IMR-90 (cell line): ENCODE data around the gene TMC1. TPM values are rescaled to one million over a fixed set of nuclear protein-coding genes. Genes with fewer than 3 reads are reported as not detected.

Experiments used
- ATAC-seq: fragments of 200-7000 bp; cut with Tn5 transposase; 2 replicates; pipeline ENCODE4 v1.9.1; 2020; ENCODE audit warnings: low read depth, mild to moderate bottlenecking, moderate library complexity
- BruUV-seq: library from RNA; stranded (reverse); fragments of 400-500 nt; replicated peaks from 2 replicates; lab custom pipeline; 2021; lab: Mats Ljungman, UMichigan
- CTCF ChIA-PET: fragments of 300-600 bp; formaldehyde crosslinking; extraction: SDS; loops from one replicate; lab custom pipeline; 2021; ENCODE audit warnings: antibody characterized with exemption; lab: Yijun Ruan, JAX
- POLR2A ChIA-PET: fragments of 300-600 bp; sonication (Branson Sonifier 250); formaldehyde crosslinking; loops from one replicate; lab custom pipeline; 2022; ENCODE audit warnings: antibody characterized with exemption; ENCODE audit not compliant: unreplicated experiment; lab: Charles Lee
- DNase-seq: peaks from one replicate; pipeline ENCODE4 v3.0.0; 2013
- H2AFZ ChIP-seq: replicated peaks from 2 replicates; pipeline ENCODE3; 2013; ENCODE audit warnings: low read length, mild to moderate bottlenecking; ENCODE audit not compliant: poor library complexity
- H2AK5ac ChIP-seq: 2 replicates; pipeline ENCODE4 v1.6.1; 2013; ENCODE audit warnings: low read depth, low read length, inconsistent platforms
- H2AK9ac ChIP-seq: replicated peaks from 2 replicates; pipeline ENCODE3; 2013; ENCODE audit warnings: mild to moderate bottlenecking, low read depth, low read length, moderate library complexity; ENCODE audit not compliant: poor library complexity
- H2BK120ac ChIP-seq: 2 replicates; pipeline ENCODE4 v1.6.1; 2013; ENCODE audit warnings: low read depth, low read length, inconsistent platforms
- H2BK15ac ChIP-seq: 3 replicates; pipeline ENCODE4 v1.6.1; 2013; ENCODE audit warnings: low read depth, low read length, inconsistent platforms
- H2BK20ac ChIP-seq: 2 replicates; pipeline ENCODE4 v1.6.1; 2013; ENCODE audit warnings: low read depth, mild to moderate bottlenecking, inconsistent platforms, low read length, moderate library complexity
- H2BK5ac ChIP-seq: 2 replicates; pipeline ENCODE4 v1.6.1; 2013; ENCODE audit warnings: mild to moderate bottlenecking, low read depth, low read length, inconsistent platforms; ENCODE audit not compliant: poor library complexity, severe bottlenecking
- H3K14ac ChIP-seq: replicated peaks from 2 replicates; pipeline ENCODE4 v1.6.1; 2013; ENCODE audit warnings: low read depth, low read length, inconsistent platforms
- H3K18ac ChIP-seq: 2 replicates; pipeline ENCODE4 v1.6.1; 2013; ENCODE audit warnings: low read depth, low read length, control low read depth
- H3K23ac ChIP-seq: 2 replicates; pipeline ENCODE4 v1.6.1; 2013; ENCODE audit warnings: low read depth, low read length, inconsistent platforms
- H3K27ac ChIP-seq: 2 replicates; pipeline ENCODE4 v1.5.1; 2013; ENCODE audit warnings: mild to moderate bottlenecking, control low read depth, low read length; ENCODE audit not compliant: insufficient read depth
- H3K27me3 ChIP-seq: 2 replicates; pipeline ENCODE4 v1.6.1; 2013; ENCODE audit warnings: low read length; ENCODE audit not compliant: control insufficient read depth, insufficient read depth
- H3K36me3 ChIP-seq: 2 replicates; pipeline ENCODE4 v1.6.1; 2013; ENCODE audit warnings: low read length, mixed read lengths; ENCODE audit not compliant: control insufficient read depth, insufficient read depth
- H3K4ac ChIP-seq: 2 replicates; pipeline ENCODE4 v1.6.1; 2013; ENCODE audit warnings: low read depth, low read length, inconsistent platforms
- H3K4me1 ChIP-seq: 2 replicates; pipeline ENCODE4 v1.6.1; 2013; ENCODE audit warnings: low read length, mixed read lengths; ENCODE audit not compliant: control insufficient read depth, insufficient read depth
- H3K4me2 ChIP-seq: 2 replicates; pipeline ENCODE4 v1.6.1; 2013; ENCODE audit warnings: low read depth, mild to moderate bottlenecking, control low read depth, low read length, moderate library complexity
- H3K4me3 ChIP-seq: 2 replicates; pipeline ENCODE4 v1.5.1; 2013; ENCODE audit warnings: low read depth, mild to moderate bottlenecking, control low read depth, low read length, moderate library complexity; ENCODE audit not compliant: insufficient read depth
- H3K56ac ChIP-seq: 2 replicates; pipeline ENCODE4 v1.6.1; 2013; ENCODE audit warnings: low read length, inconsistent platforms; ENCODE audit not compliant: insufficient read depth; ENCODE audit errors: extremely low read depth
- H3K79me1 ChIP-seq, 2 experiments: 2 replicates each; pipeline ENCODE4 v1.6.1; 2013; ENCODE audit warnings: low read length in 2 of 2, inconsistent platforms in 1 of 2, low read depth in 1 of 2
- H3K9ac ChIP-seq: 2 replicates; pipeline ENCODE4 v1.6.1; 2013; ENCODE audit warnings: low read depth, low read length, control low read depth
- H3K9me1 ChIP-seq: 2 replicates; pipeline ENCODE4 v1.6.1; 2013; ENCODE audit warnings: low read length, inconsistent platforms; ENCODE audit not compliant: insufficient read depth
- H3K9me3 ChIP-seq: 2 replicates; pipeline ENCODE4 v1.6.1; 2013; ENCODE audit warnings: low read length; ENCODE audit not compliant: control insufficient read depth, insufficient read depth
- H4K20me1 ChIP-seq: 2 replicates; pipeline ENCODE4 v1.6.1; 2013; ENCODE audit warnings: low read length, inconsistent platforms; ENCODE audit not compliant: insufficient read depth
- H4K5ac ChIP-seq: 2 replicates; pipeline ENCODE4 v1.6.1; 2013; ENCODE audit warnings: mild to moderate bottlenecking, low read depth, low read length, control low read depth
- H4K8ac ChIP-seq, 2 experiments: 2 replicates each; pipeline ENCODE4 v1.6.1; 2013; ENCODE audit warnings: low read depth in 2 of 2, low read length in 2 of 2, control low read depth in 1 of 2, inconsistent platforms in 1 of 2
- H4K91ac ChIP-seq: 2 replicates; pipeline ENCODE4 v1.6.1; 2013; ENCODE audit warnings: low read depth, low read length, inconsistent platforms; ENCODE audit not compliant: insufficient read depth
- BHLHE40 ChIP-seq: fragments of 150-350 bp; IDR thresholded peaks from 2 replicates; pipeline ENCODE4 v1.6.1; 2016; ENCODE audit warnings: mild to moderate bottlenecking, low read depth, low read length
- CEBPB ChIP-seq: IDR thresholded peaks from 2 replicates; pipeline ENCODE4 v1.6.1; 2012; ENCODE audit warnings: low read depth, low read length, improper control_type of control experiment
- CHD1 ChIP-seq: IDR thresholded peaks from 2 replicates; pipeline ENCODE4 v1.6.1; 2012; ENCODE audit warnings: low read depth, low read length, improper control_type of control experiment
- CTCF ChIP-seq: conservative IDR thresholded peaks from 2 replicates; pipeline ENCODE4 v1.5.1; 2012; ENCODE audit warnings: mild to moderate bottlenecking, low read depth, low read length, improper control_type of control experiment
- ELK1 ChIP-seq: fragments of 150-350 bp; IDR thresholded peaks from 2 replicates; pipeline ENCODE4 v1.6.1; 2016; ENCODE audit warnings: low read depth, mild to moderate bottlenecking, low read length, moderate library complexity, borderline replicate concordance
- FOS ChIP-seq: fragments of 150-350 bp; IDR thresholded peaks from 2 replicates; pipeline ENCODE4 v1.6.1; 2016; ENCODE audit warnings: low read depth, low read length
- MAFK ChIP-seq: IDR thresholded peaks from 2 replicates; pipeline ENCODE4 v1.6.1; 2012; ENCODE audit warnings: low read depth, low read length, improper control_type of control experiment
- MAZ ChIP-seq: IDR thresholded peaks from 2 replicates; pipeline ENCODE4 v1.6.1; 2012; ENCODE audit warnings: low read depth, mild to moderate bottlenecking, low read length, improper control_type of control experiment, moderate library complexity, borderline replicate concordance
- MXI1 ChIP-seq: IDR thresholded peaks from 2 replicates; pipeline ENCODE4 v1.6.1; 2012; ENCODE audit warnings: low read depth, mild to moderate bottlenecking, low read length, moderate library complexity, borderline replicate concordance
- NFE2L2 ChIP-seq: fragments of 150-350 bp; IDR thresholded peaks from 2 replicates; pipeline ENCODE4 v1.6.1; 2016; ENCODE audit warnings: low read depth, mild to moderate bottlenecking, low read length
- POLR2A ChIP-seq: IDR thresholded peaks from 2 replicates; pipeline ENCODE4 v1.6.1; 2012; ENCODE audit warnings: mild to moderate bottlenecking, low read depth, low read length
- RAD21 ChIP-seq: IDR thresholded peaks from 2 replicates; pipeline ENCODE4 v1.6.1; 2012; ENCODE audit warnings: low read length, improper control_type of control experiment
- RCOR1 ChIP-seq: IDR thresholded peaks from 2 replicates; pipeline ENCODE4 v1.6.1; 2012; ENCODE audit warnings: mild to moderate bottlenecking, low read length, improper control_type of control experiment; ENCODE audit not compliant: insufficient replicate concordance
- RFX5 ChIP-seq: IDR thresholded peaks from 2 replicates; pipeline ENCODE4 v1.8.0; 2012; ENCODE audit warnings: low read depth, mild to moderate bottlenecking, low read length, moderate library complexity
- SMC3 ChIP-seq: fragments of 150-350 bp; IDR thresholded peaks from 2 replicates; pipeline ENCODE4 v1.6.1; 2016; ENCODE audit warnings: low read depth, mild to moderate bottlenecking, antibody characterized with exemption, low read length, moderate library complexity
- USF2 ChIP-seq: fragments of 150-350 bp; IDR thresholded peaks from 2 replicates; pipeline ENCODE4 v1.6.1; 2017; ENCODE audit warnings: mild to moderate bottlenecking, antibody characterized with exemption, low read length, low read depth
- WGBS, 2 experiments: methylation state at CpG; one replicate each; pipeline versions ENCODE4 v1.1.5 to v1.1.7; 2013; ENCODE audit warnings: missing lambda C conversion rate in 2 of 2; ENCODE audit not compliant: insufficient read length in 1 of 2; ENCODE audit errors: extremely low coverage in 2 of 2; 5-methylcytosine and 5-hydroxymethylcytosine counted together
- dilution Hi-C: fragments of 300-500 bp; cut with HindIII; formaldehyde crosslinking; loops from one replicate; pipeline ENCODE4 v1.14.3; 2018; ENCODE audit warnings: low sequenced_read_pairs; ENCODE audit not compliant: unreplicated experiment
- in situ Hi-C: fragments of 300-500 bp; cut with MboI; formaldehyde crosslinking; loops from 3 replicates; pipeline ENCODE4 v1.14.3; 2019; ENCODE audit warnings: low sequenced_read_pairs, inconsistent platforms, mixed read lengths
- intact Hi-C: fragments of 100-400 bp; cut with micrococcal nuclease; formaldehyde crosslinking; loops from 2 replicates; pipeline ENCODE4 v1.10.0; 2022
- polyA plus RNA-seq, 3 experiments: library from polyadenylated mRNA; depleted of rRNA; stranded (reverse); fragments of >200 nt; gene quantifications; 2 replicates each; pipeline ENCODE4 v1.2.3, GENCODE V29; 2012; ENCODE audit warnings: low replicate concordance in 1 of 3
- total RNA-seq: library from RNA; depleted of rRNA; stranded (reverse); fragments of >200 nt; gene quantifications from 2 replicates; pipeline ENCODE4 v1.2.3, GENCODE V29; 2012

The TMC1 gene
- total and polyA plus RNA-seq, 2 of the 4 experiments (the other 2 are of a cell fraction): not detected

GRCh38 chr9:72775570-72775969, 254.2 kb downstream of the TMC1 start:
- Histone ChIP-seq H2AK5ac (no peak overlapping the region), H3K79me1 (no peaks in the 10 kb centered on the region), H3K27me3 (no peaks in the 10 kb centered on the region; the same call in none of the 2 replicates), H3K4ac (no peak overlapping the region), H3K23ac (no peak overlapping the region), H3K9ac (no peak overlapping the region), H2BK120ac (no peak overlapping the region), H3K9me1 (no peaks in the 10 kb centered on the region), H2BK20ac (no peak overlapping the region), H3K4me2 (no peak overlapping the region), H4K20me1 (no peaks in the 10 kb centered on the region), H2AFZ (no peak overlapping the region), H2BK15ac (no peak overlapping the region), H3K56ac (no peak overlapping the region), H3K27ac (no peak overlapping the region), H2AK9ac (no peak overlapping the region), H3K14ac (no peak overlapping the region), H4K8ac (no peak overlapping the region), H3K4me3 (no peak overlapping the region), H4K5ac (no peak overlapping the region), H3K4me1 (no peaks in the 10 kb centered on the region), H3K18ac (no peak overlapping the region), H3K36me3 (no peaks in the 10 kb centered on the region), H4K91ac (no peak overlapping the region), H2BK5ac (no peak overlapping the region), H3K9me3 (no peaks in the 10 kb centered on the region)
- DNase-seq (no peak), ATAC-seq (no peak)
- intact Hi-C loops: no loop called here
- in situ Hi-C loops: no loop called here
- WGBS, 2 experiments: no CpG with 5 or more reads among the region's 3 CpGs
- ChIA-PET POLR2A (no interaction called here), CTCF (no interaction called here)
- TF ChIP-seq MAFK (no peak), ELK1 (no peak), RCOR1 (no peak), MXI1 (no peak), MAZ (no peak), CHD1 (no peak), CEBPB (no peak), CTCF (no peak), RFX5 (no peak), RAD21 (no peak), BHLHE40 (no peak), FOS (no peak), USF2 (no peak), NFE2L2 (no peak), POLR2A (no peak), SMC3 (no peak)
- BruUV-seq: no TSS peak
- dilution Hi-C loops: no loop called here
